GM19043 (cell line): Measurements from ENCODE around the gene SHOX.
"Not testable (repeated sequence)": the region's sequence is repeated elsewhere in the genome, so short reads cannot be mapped to it uniquely, and the experiment has no call there.

Experiments
- ATAC-seq: cut with Tn5 transposase; IDR thresholded peaks from one replicate; pipeline ENCODE4 v1.9.1; 2021; ENCODE audit warnings: low read depth; ENCODE audit not compliant: unreplicated experiment

Gene SHOX

GRCh38 chrX:621705-622503 is 8.7 kb upstream of the SHOX start:
- no peak for ATAC-seq

GRCh38 chrX:622802-623201 is 7.8 kb upstream of the SHOX start:
- ATAC-seq, result not testable (repeated sequence)

- ATAC-seq, result no peak
These were observed 7.4 kb upstream of the SHOX start for GRCh38 chrX:623268-623598.

- ATAC-seq, result no peak
These were observed 6.8 kb upstream of the SHOX start for GRCh38 chrX:623599-624315.

GRCh38 chrX:625137-625691 is 5.4 kb upstream of the SHOX start:
- ATAC-seq, result no peak

GRCh38 chrX:626047-626446 is 4.5 kb upstream of the SHOX start:
- ATAC-seq, result not testable (repeated sequence)

GRCh38 chrX:626745-627509 is 3.7 kb upstream of the SHOX start:
- ATAC-seq, result no peak

- ATAC-seq, result no peak
These were observed 3.0 kb upstream of the SHOX start for GRCh38 chrX:627510-627981.

GRCh38 chrX:627995-628394 is 2.6 kb upstream of the SHOX start:
- no peak for ATAC-seq

GRCh38 chrX:629230-630006 is 1.2 kb upstream of the SHOX start:
- ATAC-seq, result no peak

- no peak for ATAC-seq
These were observed 482 bp upstream of the SHOX start for GRCh38 chrX:630007-630611.

- no peak for ATAC-seq
These were observed 1.3 kb downstream of the SHOX start for GRCh38 chrX:631802-632365.

GRCh38 chrX:632366-633042 is 1.9 kb downstream of the SHOX start:
- ATAC-seq, result no peak

- ATAC-seq, result no peak
These were observed 2.7 kb downstream of the SHOX start for GRCh38 chrX:633043-633984.

- no peak for ATAC-seq
These were observed 3.7 kb downstream of the SHOX start for GRCh38 chrX:633985-634958.

- ATAC-seq, result no peak
These were observed 5.0 kb downstream of the SHOX start for GRCh38 chrX:635428-636090.
